Renal cortex interstitium (tissue), 11 donors: ENCODE data around the gene LUC7L3. TPM values are rescaled to one million over a fixed set of nuclear protein-coding genes. Genes with fewer than 3 reads are reported as not detected.

Experiments
- DNase-seq, 11 donors: peaks; one replicate each; pipeline ENCODE4 v3.0.0-alpha.2; 2013; ENCODE audit warnings: low read depth in 9 of 11, low spot score in 4 of 11; ENCODE audit errors: extremely low read depth in 1 of 11
- polyA plus RNA-seq, 3 donors: library from polyadenylated mRNA; unstranded; fragments of 120-200 nt; gene quantifications; one replicate each; pipeline ENCODE4 v1.2.1, GENCODE V29; 2013; ENCODE audit not compliant: insufficient read length in 3 of 3

The LUC7L3 gene
- polyA plus RNA-seq, 3 donors, result 519 to 747 (median 689) TPM

DNA sequence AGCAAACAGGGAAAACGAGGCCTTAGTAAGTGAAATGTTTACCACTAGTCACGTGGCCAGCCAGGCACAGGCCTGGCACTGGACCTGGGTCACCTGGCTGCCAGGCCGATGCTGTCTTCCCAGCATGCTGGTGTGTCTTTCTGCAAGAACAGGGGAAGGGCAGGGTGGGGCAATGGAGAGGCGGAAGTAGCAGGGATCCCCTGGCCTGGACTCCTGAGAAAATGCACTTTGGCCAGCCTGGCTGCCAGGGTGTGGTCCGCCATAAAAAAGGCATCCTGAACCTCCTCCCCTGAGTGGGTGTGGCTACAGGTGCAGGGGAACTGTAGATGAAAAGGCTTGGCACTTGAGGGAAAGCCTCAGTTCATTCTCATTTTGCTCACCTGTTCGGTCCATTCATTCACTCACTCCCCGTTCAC, 49.0 kb downstream of the LUC7L3 start:
- no peak for DNase-seq

DNA sequence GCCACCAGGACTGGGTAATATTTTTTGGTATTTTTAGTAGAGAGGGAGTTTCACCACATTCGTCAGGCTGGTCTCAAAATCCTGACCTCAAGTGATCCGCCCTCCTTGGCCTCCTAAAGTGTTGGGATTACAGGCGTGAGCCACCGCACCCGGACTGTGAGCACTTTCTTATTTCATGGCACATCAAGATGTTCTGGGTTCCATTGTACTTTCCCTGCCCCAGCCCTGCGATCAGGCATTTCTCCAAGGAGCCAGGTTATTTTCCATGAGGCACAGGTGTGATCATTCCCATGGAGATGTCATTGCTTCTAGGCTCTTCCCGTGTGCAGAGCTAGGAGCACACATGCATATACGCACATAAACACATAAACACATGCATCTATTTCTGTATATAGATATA, 50.5 kb downstream of the LUC7L3 start:
- DNase-seq, result no peak

DNA sequence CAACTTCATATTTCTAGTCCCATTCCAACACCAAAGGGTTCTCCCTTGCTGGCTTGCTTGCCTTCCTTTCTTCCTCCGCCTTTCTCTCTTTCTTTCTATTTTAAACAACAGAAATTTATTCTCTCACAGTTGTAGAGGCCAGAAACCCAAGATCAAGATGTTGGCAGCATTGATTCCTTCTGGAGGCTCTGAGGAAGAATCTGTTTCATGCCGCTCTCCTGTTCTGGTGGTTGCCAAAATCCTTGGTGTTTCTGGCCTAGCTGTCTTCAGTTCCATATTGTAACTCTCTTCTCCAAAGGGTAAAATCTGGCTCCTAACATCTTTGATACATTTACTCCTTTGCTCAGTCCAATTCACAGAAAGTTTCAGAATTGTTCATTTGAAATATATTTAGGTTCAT, 50.9 kb downstream of the LUC7L3 start:
- DNase-seq, result no peak

DNA sequence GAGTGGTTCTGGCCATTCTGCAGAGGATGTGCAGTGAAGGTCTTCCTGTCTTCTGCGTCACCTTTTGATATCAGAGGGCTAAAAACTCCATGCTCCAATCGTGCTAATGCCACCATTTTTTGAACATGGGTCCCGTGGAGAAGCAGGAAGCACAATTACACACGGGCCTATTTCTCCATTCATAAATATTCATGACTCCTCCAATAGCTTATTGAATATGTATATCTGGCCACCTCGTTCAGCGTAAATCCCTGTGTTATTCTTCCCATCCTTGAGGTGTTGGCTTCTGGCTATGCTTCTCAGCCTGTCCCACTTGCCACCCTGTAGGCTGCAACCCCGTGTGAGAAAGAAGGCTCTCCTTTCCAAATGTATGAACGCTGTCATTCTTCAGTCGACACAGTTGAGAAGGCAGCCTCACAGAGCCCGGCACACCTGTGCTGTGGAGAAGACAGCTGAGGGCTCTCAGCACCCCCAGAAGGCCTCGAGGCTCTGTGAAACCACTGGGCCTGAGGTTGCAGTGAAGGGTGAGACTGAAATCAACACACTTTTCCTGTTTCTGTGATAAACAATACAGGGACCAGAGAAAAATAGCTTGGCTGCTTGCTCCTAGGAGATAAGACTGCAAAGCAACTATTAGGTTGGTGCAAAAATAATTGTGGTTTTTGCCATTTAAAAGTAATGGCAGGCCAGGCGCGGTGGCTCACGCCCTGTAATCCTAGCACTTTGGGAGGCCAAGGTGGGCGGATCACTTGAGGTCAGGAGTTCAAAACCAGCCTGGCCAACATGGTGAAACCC, 52.8 kb downstream of the LUC7L3 start:
- no peak for DNase-seq

DNA sequence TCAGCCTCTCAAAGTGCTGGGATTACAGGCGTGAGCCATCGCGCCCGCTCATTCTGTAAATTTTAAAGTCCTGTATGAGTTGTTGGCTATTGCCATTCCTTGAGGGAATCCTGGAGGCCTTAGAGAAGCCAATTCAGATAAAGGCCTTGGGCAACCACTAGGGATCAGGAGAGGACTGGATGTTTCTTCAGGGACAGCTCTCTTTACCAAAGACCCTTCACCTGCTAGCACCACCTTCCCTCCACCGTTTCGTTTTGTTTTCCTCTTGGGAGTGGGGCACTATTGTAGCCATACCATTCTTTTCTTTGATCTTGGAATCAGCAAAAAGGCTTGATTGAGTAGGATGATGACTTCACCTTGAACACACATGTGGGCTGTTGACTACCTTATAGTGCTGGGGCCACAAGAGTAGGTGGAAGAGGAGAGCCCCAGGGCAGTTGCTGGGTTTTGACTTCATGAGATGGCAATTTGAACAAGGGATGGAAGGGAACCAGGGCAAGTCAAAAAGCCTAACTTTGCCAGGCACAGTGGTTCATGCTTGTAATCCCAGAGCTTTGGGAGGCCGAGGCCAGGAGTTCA, 54.9 kb downstream of the LUC7L3 start:
- DNase-seq, result no peak

DNA sequence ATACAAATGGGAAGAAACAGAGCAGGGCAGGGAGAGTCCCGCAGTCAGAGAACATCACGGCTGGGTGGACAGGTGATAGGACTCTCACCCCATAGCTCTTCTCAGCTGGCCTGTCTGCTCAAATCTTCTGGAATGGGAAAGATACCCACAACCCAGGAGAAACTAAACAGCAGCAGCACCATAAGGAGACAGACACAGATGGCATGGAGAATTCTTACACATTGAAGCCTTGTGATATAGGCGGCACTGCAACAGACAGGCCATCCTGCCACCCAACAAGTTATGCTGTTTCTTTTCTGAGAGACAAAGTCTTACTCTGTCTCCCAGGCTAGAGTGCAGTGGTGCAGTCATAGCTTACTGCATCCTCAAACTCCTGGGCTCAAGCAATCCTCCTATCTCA, 56.5 kb downstream of the LUC7L3 start:
- DNase-seq, result no peak

DNA sequence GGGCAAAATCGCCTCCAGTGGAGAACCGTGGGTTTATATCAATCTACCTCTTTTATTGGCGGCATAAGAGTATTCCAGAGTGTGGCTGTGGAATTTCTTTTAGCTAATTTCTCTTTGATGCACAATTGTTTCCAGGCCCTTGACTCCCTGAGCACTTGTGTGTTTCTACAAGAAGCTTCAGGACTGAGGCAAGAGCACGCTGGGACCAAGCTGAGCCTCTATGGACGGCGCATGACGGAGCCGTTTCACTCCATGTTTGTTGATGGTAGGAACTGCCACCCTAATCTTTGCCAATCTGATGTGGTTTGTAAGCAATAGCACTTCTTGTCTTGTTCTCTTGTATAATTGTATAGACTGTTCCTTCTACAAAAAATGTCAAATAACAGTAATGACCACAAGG, 59.1 kb downstream of the LUC7L3 start:
- DNase-seq, result no peak

DNA sequence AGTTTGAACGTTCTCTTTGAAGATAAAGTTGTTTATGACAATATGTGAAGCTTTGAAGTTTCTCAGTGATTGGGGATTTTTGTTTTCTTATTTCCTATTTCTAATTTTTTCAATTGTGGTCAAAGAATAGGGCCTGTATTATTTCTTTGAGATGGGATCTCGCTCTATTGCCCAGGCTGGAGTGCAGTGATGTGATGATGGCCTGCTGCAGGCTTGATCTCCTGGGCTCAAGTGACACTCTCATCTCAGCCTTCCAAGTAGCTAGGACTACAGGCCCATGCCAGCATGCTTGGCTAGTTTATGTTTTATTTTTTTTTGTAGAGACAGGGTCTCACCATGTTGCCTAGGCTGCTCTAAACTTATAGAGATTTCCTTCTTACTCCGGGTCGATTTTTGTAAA, 59.6 kb downstream of the LUC7L3 start:
- no peak for DNase-seq

DNA sequence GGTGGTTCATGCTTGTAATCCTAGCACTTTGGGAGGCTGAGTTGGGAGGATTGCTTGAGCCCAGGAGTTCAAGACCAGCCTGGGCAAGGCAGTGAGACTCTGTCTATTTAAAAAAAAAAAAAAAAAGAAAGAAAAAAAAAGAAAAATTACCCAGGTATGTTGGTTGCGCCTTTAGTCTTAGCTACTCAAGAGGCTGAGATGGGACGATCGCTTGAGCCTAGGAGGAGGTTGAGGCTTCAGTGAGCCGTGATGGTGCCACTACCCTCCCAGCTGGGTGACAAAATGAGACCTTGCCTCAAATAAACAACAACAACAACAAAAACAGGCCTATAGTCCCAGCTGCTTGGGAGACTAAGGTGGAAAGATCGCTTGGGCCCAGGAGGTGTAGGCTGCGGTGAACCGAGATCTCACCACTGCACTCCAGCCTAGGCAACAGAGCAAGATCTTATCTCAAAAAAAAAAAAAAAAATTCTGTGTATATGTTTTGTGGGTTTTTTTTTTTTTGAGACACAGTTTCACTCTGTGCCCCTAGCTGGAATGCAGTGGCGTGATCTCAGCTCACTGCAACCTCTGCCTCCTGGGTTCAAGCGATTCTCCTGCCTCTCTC, 60.4 kb downstream of the LUC7L3 start:
- no peak for DNase-seq

DNA sequence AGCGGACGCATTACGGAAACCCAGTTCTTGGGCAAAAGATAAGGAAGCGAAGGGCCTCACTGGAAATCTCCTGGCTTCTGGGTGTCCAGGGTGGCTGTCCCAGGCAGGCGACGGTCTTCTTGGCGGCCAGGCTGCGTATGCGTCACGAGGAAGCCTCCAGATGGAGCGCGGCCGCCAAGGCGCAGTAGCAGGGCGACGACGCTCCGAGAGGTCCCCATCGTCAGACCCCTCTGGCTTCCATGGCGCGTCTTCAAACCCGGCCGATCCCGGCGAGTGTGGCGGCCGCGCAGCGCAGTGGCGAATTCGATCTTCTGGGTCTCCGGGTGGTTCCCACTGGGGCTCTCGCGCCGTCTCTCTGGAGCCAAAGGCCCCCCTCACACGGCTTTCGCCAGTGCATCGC, 61.8 kb downstream of the LUC7L3 start:
- DNase-seq, result no peak

DNA sequence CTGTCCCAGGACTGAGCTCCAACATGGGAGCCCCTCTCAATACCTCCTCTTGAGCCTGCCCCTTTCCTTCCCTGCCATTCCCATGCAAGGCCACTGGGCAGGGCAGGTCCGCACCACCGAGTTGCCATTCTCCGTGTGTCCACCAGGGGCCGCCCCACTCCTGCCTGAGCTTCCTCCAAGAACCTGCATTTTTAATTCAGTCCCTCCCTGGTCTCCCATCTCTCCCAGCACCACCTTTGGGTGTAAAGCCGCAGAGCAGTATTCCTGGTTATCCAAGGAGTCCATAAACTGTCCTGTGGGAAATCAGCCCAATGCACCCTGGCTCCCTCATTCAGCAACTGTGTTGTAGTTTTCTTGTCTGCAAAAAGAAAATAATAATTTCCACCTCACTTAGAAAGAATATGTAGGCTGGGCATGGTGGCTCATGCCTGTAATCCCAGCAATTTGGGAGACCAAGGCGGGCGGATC, 63.8 kb downstream of the LUC7L3 start:
- DNase-seq, result peak; percentile 57 to 78 (median 76)

DNA sequence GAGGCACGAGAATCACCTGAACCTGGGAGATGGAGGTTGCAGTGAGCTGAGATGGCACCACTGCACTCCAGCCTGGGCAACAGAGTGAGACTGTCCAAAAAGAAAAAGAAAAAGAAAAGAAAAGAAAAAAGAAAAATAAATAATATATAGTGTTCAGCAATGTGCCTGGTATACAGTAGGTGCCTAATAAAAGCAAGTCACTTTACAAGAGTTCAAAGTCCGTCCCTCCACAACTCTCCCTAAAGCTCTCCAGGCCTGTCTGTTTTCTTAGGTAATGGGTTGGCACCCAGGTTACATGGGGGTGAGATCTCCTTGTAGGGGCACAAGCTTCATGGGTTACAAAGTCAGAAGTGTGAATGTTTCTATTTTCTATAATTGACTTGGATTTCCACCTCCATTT, 64.5 kb downstream of the LUC7L3 start:
- no peak for DNase-seq

DNA sequence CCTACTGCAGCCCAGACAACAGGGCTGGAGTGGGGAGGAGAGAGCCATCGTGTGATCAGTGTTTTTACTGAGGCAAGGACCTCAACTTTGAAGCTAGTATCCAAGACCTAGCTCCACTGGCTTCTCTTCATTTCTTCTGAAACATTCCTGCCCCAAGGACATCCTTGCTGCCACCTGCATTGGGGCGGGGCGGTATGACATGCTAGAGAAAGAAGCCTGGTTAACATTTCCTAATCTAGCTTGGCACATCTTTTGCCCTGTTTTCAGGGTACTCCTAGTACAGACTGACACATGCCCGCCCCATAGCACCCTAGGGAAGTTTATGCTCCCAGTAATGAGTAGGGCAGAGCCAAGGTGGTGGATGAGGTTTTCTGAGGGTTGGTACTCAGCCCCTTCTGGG, 65.7 kb downstream of the LUC7L3 start:
- no peak for DNase-seq

DNA sequence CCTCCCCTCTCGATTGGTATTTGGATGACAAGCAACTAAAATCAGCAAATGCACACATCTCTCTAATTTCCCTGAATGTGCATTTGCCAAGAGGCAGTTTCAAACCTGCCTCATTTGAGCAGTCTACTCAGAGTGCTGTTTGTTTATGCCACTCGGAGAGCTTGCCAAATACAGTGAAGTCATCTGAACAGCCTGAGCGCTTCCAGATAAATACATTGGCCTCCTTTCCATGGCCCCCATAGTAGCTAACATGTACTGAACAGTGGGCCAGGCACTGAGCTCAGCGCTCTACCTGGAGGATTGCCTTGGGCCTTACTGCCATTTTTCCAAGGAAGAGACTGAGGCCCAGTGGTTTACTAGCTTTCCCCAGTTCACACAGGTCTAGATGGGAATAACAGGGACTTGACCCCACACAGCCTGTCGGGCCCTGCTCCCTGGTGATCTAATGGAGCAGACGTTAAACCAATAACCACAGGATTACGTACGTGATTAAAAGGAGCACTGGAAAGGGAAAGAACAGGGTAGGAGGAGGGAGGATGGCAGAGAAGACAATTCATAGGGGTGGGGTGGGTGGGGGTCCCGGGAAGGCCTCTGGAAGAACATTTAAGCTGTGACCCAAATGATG, 66.7 kb downstream of the LUC7L3 start:
- DNase-seq, result no peak

DNA sequence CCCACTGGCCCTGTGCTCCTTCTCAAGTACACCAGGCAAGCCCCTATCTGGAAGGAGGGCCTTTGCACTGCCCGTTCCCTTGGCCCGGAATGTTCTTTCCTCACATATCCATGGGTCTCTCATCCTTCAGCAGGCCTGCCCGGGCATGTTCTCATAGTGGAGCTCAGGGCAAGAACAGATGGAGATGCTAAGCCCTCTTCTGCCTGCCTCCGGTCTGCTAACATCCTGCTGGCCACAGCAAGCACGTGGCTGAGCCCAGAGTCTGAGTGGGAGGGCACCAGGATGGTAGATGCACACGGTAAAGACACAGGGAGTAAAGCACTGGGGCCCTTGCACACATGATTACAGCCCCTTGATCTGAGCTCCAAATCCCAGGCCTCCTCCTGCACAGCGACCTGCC, 67.7 kb downstream of the LUC7L3 start:
- DNase-seq, result no peak

DNA sequence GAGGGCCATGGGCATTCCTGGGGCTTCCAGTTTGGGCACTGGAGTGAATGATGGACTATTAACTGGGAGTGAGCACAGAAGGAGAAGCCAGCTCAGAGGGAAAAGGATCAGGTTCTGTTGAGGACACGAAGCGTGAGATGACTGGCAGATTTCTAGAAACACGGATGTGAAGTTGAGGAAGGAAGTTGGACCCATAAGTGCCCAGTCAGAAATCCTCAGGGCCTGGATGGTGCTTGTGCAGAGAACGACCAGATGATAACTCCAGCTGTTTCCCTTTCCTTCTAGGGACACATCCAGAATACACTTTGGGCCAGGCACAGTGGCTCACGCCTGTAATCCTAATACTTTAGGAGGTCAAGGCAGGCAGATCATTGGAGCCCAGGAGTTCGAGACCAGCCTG, 71.2 kb downstream of the LUC7L3 start:
- DNase-seq, result no peak

DNA sequence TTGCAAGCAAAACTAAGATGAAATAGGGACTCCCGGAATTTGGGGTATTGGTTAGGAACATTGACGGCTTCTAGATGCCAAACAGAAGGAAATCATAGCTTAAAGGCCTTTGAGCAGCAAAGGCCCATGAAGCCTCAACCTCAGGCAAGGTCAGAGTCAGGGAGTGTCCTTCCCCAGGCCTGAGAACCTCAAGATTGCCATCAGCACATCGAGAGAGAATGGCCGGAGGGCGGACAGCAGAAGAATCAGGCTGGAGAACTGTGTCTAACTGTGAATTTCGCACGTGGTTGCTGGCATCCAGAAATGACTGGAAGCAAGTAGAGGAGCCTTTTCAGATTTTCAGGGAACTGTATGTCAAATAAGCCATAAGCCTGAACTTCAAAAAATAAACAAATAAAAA, 72.7 kb downstream of the LUC7L3 start:
- DNase-seq, result no peak

DNA sequence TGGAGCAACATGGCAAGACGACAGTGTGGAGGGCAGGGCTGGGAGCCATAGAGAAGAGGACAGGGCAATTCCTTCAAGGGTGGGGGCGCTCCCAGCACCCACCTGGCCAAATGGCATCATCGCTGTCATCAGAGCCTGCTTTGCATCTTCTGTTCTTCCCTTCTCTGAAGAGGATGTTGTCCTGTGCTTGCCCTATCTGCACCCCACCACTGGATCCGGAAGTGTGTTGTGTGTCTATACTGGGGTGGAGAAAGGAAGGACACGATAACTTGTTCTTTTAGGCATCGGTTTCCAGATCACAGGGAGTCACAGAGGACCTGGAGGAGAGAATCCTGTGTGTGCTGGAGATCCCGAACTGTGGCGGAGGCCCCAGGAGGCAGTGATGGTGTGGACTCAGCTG, 73.6 kb downstream of the LUC7L3 start:
- no peak for DNase-seq

DNA sequence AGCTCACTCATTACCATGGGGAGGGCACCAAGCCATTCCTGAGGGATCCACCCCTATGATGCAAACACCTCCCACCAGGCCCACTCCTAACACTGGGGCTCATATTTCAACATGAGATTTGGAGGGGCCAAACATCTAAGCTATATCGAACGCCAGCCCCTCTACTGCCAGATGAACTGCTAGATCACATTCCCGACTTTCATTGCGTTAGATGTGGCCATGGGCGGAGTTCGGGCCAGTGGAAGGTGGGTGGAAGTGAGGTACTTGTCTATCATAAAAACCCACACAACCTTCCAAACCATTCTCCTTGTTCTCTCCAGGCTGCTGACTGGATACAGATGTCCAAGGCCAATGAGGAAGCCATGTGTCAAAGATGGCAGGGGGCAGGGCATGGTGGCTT, 75.0 kb downstream of the LUC7L3 start:
- no peak for DNase-seq

DNA sequence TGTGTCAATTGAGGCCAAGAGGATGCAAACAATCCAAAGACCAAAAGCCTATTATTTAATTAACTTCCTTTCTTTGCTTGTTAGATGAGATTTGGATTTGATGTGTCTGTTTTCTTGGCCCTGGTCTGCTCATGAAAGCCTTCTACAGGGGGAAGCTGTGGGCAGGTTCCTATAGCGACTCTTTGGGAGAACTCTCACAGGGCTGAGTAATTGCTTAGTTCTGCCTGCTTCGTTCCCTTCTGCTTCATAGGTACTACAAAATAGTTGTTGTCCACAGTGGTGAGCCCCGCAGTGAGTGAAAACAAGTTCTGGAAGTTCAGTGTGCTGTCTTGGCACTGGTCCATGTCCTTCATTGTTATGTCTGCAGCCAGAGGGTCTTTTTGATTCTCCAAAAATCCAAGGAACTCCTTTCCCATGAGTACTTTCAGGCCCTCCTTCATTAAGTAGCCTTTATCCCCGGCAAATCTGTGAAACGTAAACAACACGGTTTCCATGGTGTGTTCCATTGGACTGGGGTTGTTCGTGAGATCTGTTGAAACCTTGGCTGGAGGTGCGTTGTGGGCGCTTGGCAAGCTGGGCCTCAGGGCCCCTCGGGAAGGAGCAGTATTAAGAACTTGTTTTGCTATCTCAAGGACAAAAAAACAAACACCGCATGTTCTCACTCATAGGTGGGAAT, 77.9 kb downstream of the LUC7L3 start:
- DNase-seq, result no peak
